ENCODE measurements around the gene ZNRD2. TPM values are rescaled to one million over a fixed set of nuclear protein-coding genes. Genes with fewer than 3 reads are reported as not detected.

The ZNRD2 gene
- total RNA-seq, 1 experiment from 2014 or later: 61.2 TPM

- intact Hi-C loops (cut with micrococcal nuclease; ENCODE audit: unreplicated experiment): no loop called here
- ChIA-PET CTCF (interaction anchor here (0.5 kb wide), 1 partner anchor 71 kb away, joined by 11 read pairs; no protein-coding TSS in a partner anchor), POLR2A (interaction anchor here (0.5 kb wide), 1 partner anchor 15 kb away, joined by 5 read pairs; no protein-coding TSS in a partner anchor)
- H3K27ac ChIP-seq (ENCODE audit: low read length): no peak overlapping the region
- no TSS peak for BruUV-seq (replicated peaks)
- DNase-seq (ENCODE audit: low read depth, low spot score) (no peak), ATAC-seq (no peak)
- in situ Hi-C loops (cut with HindIII; ENCODE audit: low pct_unique_long_range_greater_than_20kb, low sequenced_read_pairs): no loop called here
- no peaks in the 10 kb centered on the region for H3K9me3 ChIP-seq (ENCODE audit: control insufficient read depth, insufficient read depth, low read depth, low read length)
- no peak overlapping the region for H3K4me3 ChIP-seq (ENCODE audit: low read depth in 2 of 2, low read length in 2 of 2)
- peaks cover 6% of the 10 kb centered on the region for H3K36me3 ChIP-seq (ENCODE audit: control insufficient read depth, insufficient read depth, low read length)
- H3K27me3 ChIP-seq (ENCODE audit: control insufficient read depth, insufficient read depth, low read length): no peaks in the 10 kb centered on the region
- H3K4me1 ChIP-seq (ENCODE audit: control insufficient read depth, insufficient read depth, low read length): peaks cover 17% of the 10 kb centered on the region
- no peak for TF ChIP-seq POLR2AphosphoS5 (IDR thresholded peaks at IDR 0.05; ENCODE audit: low read depth, low read length)
- no peak for TF ChIP-seq SIN3A (IDR thresholded peaks at IDR 0.05; ENCODE audit: borderline replicate concordance, insufficient read depth, low read depth, low read length)
- no peak for TF ChIP-seq REST (IDR thresholded peaks at IDR 0.05; ENCODE audit: insufficient read depth in 1 of 2, low read depth in 2 of 2, low read length in 1 of 2)
- TF ChIP-seq, protein P1, sequence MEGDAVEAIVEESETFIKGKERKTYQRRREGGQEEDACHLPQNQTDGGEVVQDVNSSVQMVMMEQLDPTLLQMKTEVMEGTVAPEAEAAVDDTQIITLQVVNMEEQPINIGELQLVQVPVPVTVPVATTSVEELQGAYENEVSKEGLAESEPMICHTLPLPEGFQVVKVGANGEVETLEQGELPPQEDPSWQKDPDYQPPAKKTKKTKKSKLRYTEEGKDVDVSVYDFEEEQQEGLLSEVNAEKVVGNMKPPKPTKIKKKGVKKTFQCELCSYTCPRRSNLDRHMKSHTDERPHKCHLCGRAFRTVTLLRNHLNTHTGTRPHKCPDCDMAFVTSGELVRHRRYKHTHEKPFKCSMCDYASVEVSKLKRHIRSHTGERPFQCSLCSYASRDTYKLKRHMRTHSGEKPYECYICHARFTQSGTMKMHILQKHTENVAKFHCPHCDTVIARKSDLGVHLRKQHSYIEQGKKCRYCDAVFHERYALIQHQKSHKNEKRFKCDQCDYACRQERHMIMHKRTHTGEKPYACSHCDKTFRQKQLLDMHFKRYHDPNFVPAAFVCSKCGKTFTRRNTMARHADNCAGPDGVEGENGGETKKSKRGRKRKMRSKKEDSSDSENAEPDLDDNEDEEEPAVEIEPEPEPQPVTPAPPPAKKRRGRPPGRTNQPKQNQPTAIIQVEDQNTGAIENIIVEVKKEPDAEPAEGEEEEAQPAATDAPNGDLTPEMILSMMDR (IDR thresholded peaks at IDR 0.05): no peak
- TF ChIP-seq TCF7L2 (IDR thresholded peaks at IDR 0.05; ENCODE audit: low read depth, low read length): no peak
These were observed 19.4 kb downstream of the ZNRD2 start for GRCh38 chr11:65589444-65590239.

GRCh38 chr11:65590240-65590738, 20.0 kb downstream of the ZNRD2 start:
- DNase-seq (ENCODE audit: low read depth, low spot score) (no peak), ATAC-seq (no peak)
- in situ Hi-C loops (cut with HindIII; ENCODE audit: low pct_unique_long_range_greater_than_20kb, low sequenced_read_pairs) (no loop called here), intact Hi-C loops (cut with micrococcal nuclease; ENCODE audit: unreplicated experiment) (no loop called here)
- no peak overlapping the region for H3K27ac ChIP-seq (ENCODE audit: low read length)
- H3K4me1 ChIP-seq (ENCODE audit: control insufficient read depth, insufficient read depth, low read length): peaks cover 21% of the 10 kb centered on the region
- BruUV-seq (replicated peaks): no TSS peak
- POLR2A ChIA-PET: interaction anchor here (0.5 kb wide), 1 partner anchor 14 kb away, joined by 5 read pairs; no protein-coding TSS in a partner anchor
- no peak overlapping the region for H3K4me3 ChIP-seq (ENCODE audit: low read depth in 2 of 2, low read length in 2 of 2)
- no peaks in the 10 kb centered on the region for H3K27me3 ChIP-seq (ENCODE audit: control insufficient read depth, insufficient read depth, low read length)
- TF ChIP-seq, protein P1 (IDR thresholded peaks at IDR 0.05): no peak
- TF ChIP-seq SIN3A (IDR thresholded peaks at IDR 0.05; ENCODE audit: borderline replicate concordance, insufficient read depth, low read depth, low read length) (no peak), POLR2AphosphoS5 (IDR thresholded peaks at IDR 0.05; ENCODE audit: low read depth, low read length) (no peak), REST (IDR thresholded peaks at IDR 0.05; ENCODE audit: insufficient read depth in 1 of 2, low read depth in 2 of 2, low read length in 1 of 2) (no peak), TCF7L2 (IDR thresholded peaks at IDR 0.05; ENCODE audit: low read depth, low read length) (no peak)
- peaks cover 6% of the 10 kb centered on the region for H3K36me3 ChIP-seq (ENCODE audit: control insufficient read depth, insufficient read depth, low read length)
- CTCF ChIA-PET: no interaction called here
- H3K9me3 ChIP-seq (ENCODE audit: control insufficient read depth, insufficient read depth, low read depth, low read length): no peaks in the 10 kb centered on the region
